Thoracic aorta (tissue), 2 donors: ENCODE measurements around the gene METTL21A. TPM values are rescaled to one million over a fixed set of nuclear protein-coding genes. Genes with fewer than 3 reads are reported as not detected.
"Not testable (repeated sequence)": the region's sequence is repeated elsewhere in the genome, so short reads cannot be mapped to it uniquely, and the experiment has no call there.

Experiments
- ATAC-seq: fragments of 150-250 bp; one replicate; pipeline ENCODE4 v1.8.0; 2017; ENCODE audit warnings: low read depth; ENCODE audit not compliant: insufficient number of reproducible peaks, low FRiP score
- DNase-seq: peaks from one replicate; pipeline ENCODE4 v3.0.0-alpha.2; 2020; ENCODE audit warnings: low spot score
- H3K27ac ChIP-seq, 2 donors: fragments of 200-600 bp; sonication (generic); 1 replicate in 1 of 2; 2 replicates in 1 of 2; pipeline ENCODE4 v1.5.1; 2016; ENCODE audit warnings: mild to moderate bottlenecking in 2 of 2, moderate library complexity in 2 of 2
- H3K27me3 ChIP-seq: fragments of 200-600 bp; sonication (generic); replicated peaks from 2 replicates; pipeline ENCODE4 v1.6.0; 2016; ENCODE audit warnings: mild to moderate bottlenecking; ENCODE audit not compliant: insufficient read depth
- H3K36me3 ChIP-seq: fragments of 200-600 bp; sonication (generic); one replicate; pipeline ENCODE4 v1.5.1; 2016
- H3K4me1 ChIP-seq, 2 donors: fragments of 200-600 bp; sonication (generic); 1 replicate in 1 of 2; 2 replicates in 1 of 2; pipeline versions ENCODE4 v1.5.1 to v1.6.0; 2016; ENCODE audit warnings: low read depth in 2 of 2, mild to moderate bottlenecking in 1 of 2; ENCODE audit not compliant: control insufficient read depth in 1 of 2
- H3K4me3 ChIP-seq: fragments of 200-600 bp; sonication (generic); 2 replicates; pipeline ENCODE4 v1.5.1; 2016; ENCODE audit warnings: mild to moderate bottlenecking
- H3K9me3 ChIP-seq: fragments of 200-600 bp; sonication (generic); 2 replicates; pipeline ENCODE4 v1.5.1; 2016
- CTCF ChIP-seq: fragments of 200-600 bp; sonication (generic); IDR thresholded peaks from one replicate; pipeline ENCODE4 v1.5.1; 2019; ENCODE audit warnings: antibody characterized with exemption
- total RNA-seq, 2 donors: library from RNA; depleted of rRNA; stranded (reverse); fragments of >200 nt; gene quantifications; one replicate each; pipeline versions ENCODE4 v1.1.0 to v1.2.3, GENCODE V29; 2016

METTL21A gene
- total RNA-seq, 2 donors from 2014 or later, result 3.5 to 33.7 TPM

DNA sequence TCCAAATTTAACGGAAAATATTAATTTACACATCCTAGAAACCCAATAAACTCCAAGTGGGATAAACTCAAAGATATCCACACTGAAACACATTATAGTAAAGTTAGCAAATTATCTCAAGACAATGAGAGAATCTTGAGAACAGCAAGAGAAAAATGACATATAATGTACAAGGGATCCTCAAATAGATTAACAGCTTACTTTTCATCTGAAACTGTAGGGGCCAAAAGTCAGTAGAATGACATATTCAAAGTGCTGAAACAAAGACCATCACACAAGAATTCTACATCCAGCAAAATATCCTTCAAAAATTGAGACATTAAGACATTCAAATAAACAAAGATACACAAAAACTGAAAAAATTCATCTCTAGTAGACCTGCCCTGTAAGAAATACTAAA, 18.7 kb upstream of the METTL21A start:
- Histone ChIP-seq H3K36me3 (no peaks in the 10 kb centered on the region), H3K27me3 (no peaks in the 10 kb centered on the region), H3K9me3 (peaks cover 2% of the 10 kb centered on the region), H3K27ac (no peak overlapping the region), H3K4me3 (no peak overlapping the region), H3K4me1 (no peaks in the 10 kb centered on the region)
- no peak for ATAC-seq
- no peak for DNase-seq
- TF ChIP-seq CTCF, result no peak

- ATAC-seq, result no peak
- peaks cover 2% of the 10 kb centered on the region for H3K9me3 ChIP-seq
- H3K4me1 ChIP-seq, result no peaks in the 10 kb centered on the region
- H3K27ac ChIP-seq, result no peak overlapping the region
- no peaks in the 10 kb centered on the region for H3K27me3 ChIP-seq
- H3K4me3 ChIP-seq, result no peak overlapping the region
- no peak for TF ChIP-seq CTCF
- no peaks in the 10 kb centered on the region for H3K36me3 ChIP-seq
- DNase-seq, result no peak
Observed at GRCh38 chr2:207640661-207641060, 15.5 kb upstream of the METTL21A start.

DNA sequence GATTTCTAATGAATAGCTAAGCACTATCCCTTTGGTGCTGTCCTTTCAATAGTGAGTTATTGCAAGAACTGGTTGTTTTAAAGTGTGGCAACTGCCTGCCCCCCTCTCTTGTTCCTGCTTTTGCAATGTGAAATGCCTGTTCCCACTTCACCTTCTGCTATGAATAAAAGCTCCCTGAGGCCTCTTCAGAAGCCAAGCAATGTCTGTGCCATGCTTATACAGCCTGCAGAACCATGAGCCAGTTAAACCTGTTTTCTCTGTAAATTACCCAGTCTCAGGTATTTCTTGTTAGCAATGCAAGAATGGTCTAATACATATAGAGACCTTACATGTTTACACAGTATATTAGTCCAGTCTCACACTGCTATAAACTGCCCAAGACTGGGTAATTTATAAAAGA, 15.0 kb upstream of the METTL21A start:
- no peak for TF ChIP-seq CTCF
- Histone ChIP-seq H3K27me3 (no peaks in the 10 kb centered on the region), H3K9me3 (peaks cover 2% of the 10 kb centered on the region), H3K4me1 (no peaks in the 10 kb centered on the region), H3K27ac (no peak overlapping the region), H3K36me3 (no peaks in the 10 kb centered on the region), H3K4me3 (no peak overlapping the region)
- DNase-seq (no peak), ATAC-seq (no peak)

GRCh38 chr2:207639288-207639687, 14.1 kb upstream of the METTL21A start:
- not testable (repeated sequence) for DNase-seq, H3K36me3 ChIP-seq, H3K4me3 ChIP-seq, H3K4me1 ChIP-seq, H3K27ac ChIP-seq, H3K9me3 ChIP-seq, ATAC-seq, H3K27me3 ChIP-seq

DNA sequence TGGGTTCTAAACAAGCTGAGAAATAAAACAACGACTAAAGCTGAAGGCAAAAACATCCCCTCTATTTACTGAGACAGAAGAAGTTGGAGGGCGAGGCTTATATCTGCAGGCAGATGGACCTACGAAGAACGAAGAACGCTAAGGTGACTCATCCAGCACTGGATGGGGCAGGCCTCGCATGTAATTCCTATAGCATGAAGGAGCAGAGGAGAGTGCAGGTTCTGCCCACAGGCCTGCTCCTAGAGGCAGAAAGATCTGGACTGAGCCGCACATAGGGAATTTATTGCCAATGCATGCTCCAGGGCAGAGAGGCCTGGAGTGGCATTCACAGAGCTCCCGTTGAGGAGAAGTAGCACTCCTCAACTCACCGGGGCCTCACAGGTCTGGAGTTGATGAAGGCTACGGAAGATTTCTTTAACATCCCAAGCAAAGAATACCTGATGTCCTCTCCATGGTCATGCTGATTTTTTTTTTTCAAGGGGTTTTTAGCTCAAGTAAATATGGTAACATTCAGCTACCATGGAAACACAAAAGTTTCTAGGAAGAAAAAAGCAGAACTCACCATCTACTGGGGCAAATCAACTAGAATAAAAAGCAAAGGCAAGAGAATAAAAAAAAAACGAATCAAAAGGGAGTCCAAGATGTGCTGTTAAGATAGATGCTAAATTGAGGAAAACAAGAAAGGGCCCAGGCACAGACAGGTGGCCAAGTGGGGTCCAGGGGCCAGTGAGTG, 10.4 kb upstream of the METTL21A start:
- Histone ChIP-seq H3K9me3 (peaks cover 2% of the 10 kb centered on the region), H3K36me3 (no peaks in the 10 kb centered on the region), H3K27ac (no peak overlapping the region), H3K4me3 (no peak overlapping the region), H3K4me1 (no peaks in the 10 kb centered on the region), H3K27me3 (no peaks in the 10 kb centered on the region)
- ATAC-seq, result no peak
- no peak for TF ChIP-seq CTCF
- DNase-seq, result no peak

DNA sequence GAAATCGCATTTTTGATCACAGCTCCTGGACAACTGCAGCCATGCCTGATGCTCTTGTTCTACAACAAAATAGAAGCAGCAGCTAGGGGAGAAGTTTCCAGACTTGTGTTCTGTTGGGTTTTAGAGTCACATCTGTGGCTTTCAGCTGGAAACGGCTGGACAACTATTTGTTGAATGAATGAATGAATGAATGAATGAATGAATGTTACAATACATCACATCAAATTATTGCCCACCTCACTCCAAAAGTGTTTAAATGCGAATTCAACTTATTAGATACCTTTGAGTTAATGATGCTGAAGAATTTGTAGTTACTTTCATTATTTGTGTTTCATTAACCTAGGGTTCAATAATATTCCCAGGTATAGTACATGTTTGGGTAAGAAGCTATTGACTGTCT, 8.5 kb upstream of the METTL21A start:
- DNase-seq (no peak), ATAC-seq (no peak)
- Histone ChIP-seq H3K36me3 (no peaks in the 10 kb centered on the region), H3K4me1 (no peaks in the 10 kb centered on the region), H3K4me3 (no peak overlapping the region), H3K27me3 (no peaks in the 10 kb centered on the region), H3K9me3 (no peaks in the 10 kb centered on the region), H3K27ac (no peak overlapping the region)
- no peak for TF ChIP-seq CTCF
